Measurements from ENCODE around the gene GSC. TPM values are rescaled to one million over a fixed set of nuclear protein-coding genes. Genes with fewer than 3 reads are reported as not detected.
A peak's percentile ranks its signal among the peaks of the same experiment; 100 is the strongest.
"Not testable (repeated sequence)": the region's sequence is repeated elsewhere in the genome, so short reads cannot be mapped to it uniquely, and the experiment has no call there.

The GSC gene
- total RNA-seq: 1.5 TPM

GRCh38 chr14:94769391-94770250, at the start of gene GSC:
Gene GSC (minus strand): TSS chr14:94770113. CDS start chr14:94770015, 98 bp downstream.
- peak; percentile 92 for DNase-seq

DNA sequence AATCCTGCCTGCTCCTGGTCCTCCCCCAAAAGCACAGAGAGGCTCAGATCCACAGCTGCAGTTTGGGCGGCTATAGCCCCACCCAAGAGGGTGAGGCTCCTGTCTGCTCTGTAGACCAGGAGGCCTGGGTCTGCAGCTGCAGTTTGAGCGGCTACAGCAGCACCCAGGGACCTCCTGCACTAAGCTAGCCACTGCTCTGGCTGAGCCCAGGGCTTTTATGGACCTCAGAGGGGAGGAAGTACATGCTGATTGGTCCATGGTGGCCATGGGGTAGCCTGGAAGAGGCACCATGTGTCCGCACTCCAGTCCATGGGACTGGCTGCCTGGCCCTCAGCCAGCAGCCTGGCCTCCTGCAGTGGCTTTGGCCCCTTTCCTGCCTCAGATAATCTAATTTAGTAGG, 49.6 kb upstream of the GSC start:
- DNase-seq: no peak

DNA sequence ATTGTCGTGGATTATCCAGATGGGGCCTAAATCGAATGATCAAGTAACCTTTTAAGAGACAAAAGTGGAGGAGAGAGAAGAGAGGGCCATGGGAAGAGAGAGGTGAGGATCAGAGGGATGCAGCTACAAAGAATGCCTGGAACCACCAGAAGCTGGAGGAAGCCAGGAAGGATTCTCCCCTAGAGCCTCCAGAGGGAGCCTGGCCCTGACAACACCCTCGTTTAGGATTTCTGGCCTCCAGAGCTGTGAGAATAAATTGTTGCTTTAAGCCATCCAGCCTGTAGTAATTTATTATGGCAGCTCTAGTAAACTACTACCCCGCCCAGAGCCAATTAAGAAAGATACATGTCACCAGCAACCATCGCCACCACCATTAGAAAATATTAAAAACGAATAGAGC, 46.2 kb upstream of the GSC start:
- no peak for DNase-seq

DNA sequence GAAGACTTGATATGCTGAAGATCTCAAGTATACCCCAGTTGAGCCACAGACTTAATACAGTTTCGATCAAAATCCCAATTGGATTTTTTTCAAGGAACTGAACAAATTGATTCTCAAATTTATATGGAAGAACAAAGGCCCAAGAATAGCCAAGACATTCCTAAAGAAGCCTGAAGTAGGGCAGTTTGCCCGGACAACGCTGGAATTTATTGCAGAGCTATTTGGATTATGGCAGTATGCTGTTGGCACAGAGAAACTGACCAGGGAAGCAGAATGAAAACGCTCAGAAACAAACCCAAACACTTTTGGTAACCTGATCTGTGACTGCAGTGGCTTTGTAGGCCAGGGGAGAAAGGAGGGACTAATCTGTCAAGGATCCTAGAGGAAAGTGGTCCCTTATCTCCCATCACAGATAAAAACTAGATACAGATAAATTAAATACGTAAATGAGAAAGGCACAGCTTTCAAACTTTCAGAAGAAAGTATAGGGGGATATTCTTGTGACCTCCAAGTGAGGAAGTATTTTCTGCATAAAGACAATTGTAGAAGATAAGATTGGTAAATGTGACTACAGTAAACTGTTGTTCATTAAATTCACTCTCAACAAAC, 35.9 kb upstream of the GSC start:
- peak; percentile 76 for DNase-seq

GRCh38 chr14:94801225-94801624, 31.3 kb upstream of the GSC start:
- no peak for DNase-seq

DNA sequence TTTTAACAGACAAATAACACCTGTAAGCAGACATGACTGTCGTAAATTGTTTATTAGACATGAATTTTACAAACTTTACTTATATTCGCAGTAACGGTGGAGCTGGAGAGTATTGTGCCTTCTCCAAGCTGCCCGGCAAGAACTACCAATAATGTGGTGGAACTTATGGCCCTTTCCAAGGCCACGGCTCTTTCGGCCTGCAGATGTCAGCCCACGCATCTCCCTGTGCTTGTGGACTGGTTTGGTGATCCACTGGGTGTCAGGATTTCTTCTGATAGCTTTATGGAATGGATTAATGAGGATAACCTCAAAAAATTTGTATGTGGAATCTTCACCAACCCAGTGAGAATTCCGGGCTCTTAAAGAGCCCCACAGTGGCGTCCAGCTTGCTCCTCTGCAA, 30.9 kb upstream of the GSC start:
- DNase-seq: not testable (repeated sequence)

- no peak for DNase-seq
Measured at GRCh38 chr14:94797887-94798286, 28.0 kb upstream of the GSC start.

DNA sequence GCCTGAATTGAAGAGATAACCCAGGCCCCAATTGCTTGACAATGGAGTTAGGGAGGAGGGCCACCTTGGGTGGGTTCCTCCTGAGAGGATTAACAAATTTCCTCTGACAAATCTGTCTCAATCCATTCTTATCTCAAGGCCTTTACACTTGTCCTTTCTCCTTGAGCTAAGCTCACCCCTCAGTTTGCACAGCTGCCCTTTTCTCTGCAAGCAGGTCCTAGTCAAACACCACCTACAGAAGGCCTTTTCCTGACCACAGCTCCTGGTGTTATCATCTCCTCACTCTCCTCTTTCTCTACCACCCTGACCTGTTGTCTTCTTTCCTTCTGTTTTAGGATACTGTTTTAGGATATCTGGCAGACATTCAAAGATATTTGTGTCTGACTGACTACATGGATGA, 26.4 kb upstream of the GSC start:
- no peak for DNase-seq

GRCh38 chr14:94795372-94795771, 25.5 kb upstream of the GSC start:
- no peak for DNase-seq

GRCh38 chr14:94793901-94794300, 24.0 kb upstream of the GSC start:
- DNase-seq: no peak

DNA sequence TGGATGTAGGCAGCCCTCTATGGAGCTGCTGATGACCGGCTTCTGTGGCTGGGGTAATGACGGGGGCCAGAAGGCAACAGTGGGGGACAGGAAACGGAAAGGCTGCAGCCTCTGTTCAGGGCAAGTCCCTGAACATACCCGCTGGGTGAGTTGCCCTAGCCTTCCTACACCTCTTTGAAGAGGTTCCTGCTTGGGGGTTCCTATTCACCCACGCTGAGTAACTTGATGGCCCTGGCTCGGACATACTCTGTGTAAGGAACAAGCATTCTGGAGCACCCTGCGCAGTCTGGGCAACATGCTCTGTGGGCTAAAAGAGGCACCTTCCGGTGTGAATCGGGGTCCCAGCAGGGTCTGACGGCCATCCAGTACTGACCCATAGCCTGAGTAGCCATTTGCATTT, 17.7 kb upstream of the GSC start:
- DNase-seq: no peak

DNA sequence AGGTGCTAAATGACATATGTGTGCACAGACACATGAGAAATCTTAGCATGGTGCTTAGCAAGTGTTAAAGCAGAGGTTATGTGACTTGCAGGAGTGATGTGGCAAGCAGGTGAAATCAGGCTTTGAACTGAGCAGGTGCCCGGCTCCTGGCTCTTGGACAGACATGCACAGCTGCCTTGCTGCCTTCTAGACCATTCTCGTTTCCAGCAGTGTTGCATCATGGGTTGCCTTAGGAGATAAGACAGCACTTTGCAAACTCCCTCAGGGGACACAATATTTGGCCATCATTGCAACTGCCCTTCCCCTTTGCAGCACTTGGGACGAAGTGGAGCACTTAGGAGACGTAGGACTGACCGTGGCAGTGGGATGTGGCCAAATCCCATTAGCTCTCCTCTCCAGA, 17.2 kb upstream of the GSC start:
- peak; percentile 13 for DNase-seq

DNA sequence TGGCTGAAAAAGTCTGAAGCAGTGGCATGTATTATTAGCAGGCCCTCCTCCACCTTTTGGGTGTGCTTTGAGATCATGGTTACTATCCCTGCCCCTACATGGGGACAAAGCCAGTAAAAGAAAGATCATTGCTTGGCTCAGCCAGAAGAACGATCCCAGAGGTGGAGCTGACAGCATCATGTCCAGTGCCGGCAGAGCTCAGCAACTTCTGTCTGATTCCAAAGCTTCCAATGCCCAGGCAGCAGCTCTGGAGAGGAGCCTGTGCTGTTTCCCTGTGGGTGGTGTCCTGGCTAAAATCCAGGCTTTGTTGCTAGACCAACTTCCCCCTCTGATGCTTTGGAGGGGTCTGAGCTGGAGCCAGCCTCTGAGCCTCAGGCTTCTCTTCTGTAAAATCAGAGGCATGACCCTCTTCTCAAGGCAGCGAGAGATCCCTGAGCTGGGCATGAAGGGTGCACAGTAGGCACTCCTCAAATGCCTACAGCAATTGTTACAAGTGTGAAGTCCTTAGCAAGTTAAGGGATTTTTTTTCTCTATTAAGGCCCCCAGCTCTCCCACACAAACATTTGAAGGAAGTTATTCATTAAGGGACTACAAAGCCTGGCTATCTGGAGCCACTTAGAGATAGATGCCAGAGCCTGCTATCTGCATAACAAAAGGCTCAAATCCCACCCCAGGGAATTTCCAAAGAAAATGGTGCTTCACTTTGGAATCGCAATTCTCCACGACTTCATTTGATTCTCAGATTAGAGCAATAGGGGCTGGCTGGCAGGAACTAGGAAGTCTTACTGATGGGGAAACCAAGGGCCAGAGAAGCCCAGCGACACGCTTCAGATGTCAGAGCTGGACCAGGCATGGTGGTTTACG, 10.9 kb upstream of the GSC start:
- DNase-seq: no peak

- no peak for DNase-seq
Measured at GRCh38 chr14:94779713-94780112, 9.8 kb upstream of the GSC start.

- DNase-seq: no peak
Measured at GRCh38 chr14:94775871-94776210, 5.9 kb upstream of the GSC start.

DNA sequence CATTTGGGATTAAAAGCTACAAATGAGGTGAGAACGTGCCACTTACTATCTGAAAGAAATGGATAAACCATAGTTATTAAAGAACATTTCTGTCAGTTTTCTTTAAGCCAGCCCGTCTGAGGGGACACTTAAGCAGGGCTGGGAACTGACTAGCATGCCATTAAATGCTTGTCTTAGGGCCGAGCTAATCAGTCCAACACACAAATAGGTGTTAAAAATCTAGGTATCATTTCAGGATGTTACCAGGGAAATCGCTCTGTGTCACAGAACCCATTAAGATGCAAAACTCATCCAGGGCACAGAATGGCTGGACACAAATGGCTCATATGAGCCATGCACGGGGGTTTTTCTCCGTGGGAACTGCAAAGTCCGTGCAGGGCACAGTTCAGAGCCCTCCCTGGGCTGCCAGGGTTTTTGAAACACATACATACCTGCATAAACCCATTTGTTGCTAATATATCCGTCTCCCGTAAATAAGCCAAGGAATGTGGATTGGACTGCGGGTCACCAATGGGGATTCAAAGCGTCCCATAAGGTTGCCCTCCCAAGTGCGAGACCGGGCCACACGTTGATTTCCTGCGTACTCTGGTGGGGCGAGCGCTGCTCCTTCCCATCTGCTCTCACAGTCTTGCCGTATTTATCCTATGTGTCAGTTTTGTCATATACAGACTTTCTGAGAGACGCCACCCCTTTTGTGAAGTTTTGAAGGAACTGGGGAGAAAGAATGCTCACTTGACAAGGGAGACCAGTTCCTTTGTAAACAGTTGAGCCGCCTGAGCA, 5.4 kb upstream of the GSC start:
- no peak for DNase-seq

DNA sequence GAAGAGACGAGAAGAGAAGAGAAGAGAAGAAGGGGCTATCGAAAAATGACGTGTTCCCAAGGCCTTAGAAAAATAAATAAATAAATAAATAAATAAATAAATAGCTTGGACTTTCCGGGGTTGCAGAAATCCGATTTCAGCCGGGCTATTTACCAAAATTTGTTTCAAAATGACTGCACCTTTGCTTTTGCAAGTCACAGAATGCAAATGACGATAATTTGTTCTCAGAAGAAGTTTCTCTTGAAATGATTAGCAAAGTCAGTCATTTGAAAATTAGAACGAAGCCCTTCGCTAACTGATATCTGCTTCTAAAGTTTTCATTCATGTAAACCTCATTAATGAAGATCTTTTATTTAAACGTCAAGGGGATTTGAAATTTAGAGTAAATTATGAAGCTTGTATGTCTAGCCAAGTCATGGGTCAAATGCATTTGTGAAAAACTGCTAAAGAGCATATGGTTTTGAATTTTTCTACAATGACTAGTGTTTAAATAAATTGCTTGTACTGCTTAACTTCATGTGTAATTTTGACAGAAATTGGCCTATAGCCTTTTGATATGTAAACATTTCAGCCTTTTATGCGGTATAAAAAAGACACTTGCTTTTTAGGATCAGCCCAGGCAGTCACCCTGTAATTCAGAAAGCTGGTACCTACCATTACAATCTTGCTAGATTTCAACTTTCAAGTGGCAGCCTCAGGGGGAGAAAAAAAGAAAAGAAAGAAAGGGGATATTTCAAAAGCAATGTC, 4.6 kb upstream of the GSC start:
- peak; percentile 74 for DNase-seq

- no peak for DNase-seq
Measured at GRCh38 chr14:94773655-94774343, 3.9 kb upstream of the GSC start.

DNA sequence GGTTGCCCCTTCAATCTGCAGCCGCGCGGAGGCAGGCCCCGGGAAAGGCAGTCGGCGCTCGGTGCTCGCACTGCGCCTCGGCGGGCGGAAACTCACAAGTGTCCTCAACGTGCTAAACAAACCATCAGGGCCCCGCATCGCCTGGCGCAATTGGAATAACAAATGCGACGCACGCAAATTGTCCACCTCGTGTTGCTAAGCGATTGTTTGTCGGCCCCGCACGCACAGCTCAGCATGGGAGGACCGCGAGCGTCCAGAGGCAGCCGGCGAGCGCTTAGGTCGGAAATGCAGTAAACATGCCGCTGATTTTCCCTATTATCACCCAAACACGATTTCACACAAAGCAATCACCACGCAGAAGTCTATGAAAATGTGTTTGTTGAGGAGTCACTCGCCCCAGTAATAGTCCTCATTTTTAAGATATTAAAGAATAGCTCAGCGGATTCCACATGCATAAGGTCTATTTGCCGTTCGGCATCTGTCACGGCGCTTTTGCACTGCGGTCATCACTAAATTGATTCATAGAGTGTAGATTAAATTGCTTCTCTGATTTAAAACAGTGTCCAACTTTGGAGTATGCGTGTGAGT, 3.2 kb upstream of the GSC start:
- no peak for DNase-seq

GRCh38 chr14:94772548-94772947, 2.6 kb upstream of the GSC start:
- DNase-seq: no peak
